SH-SY5Y (cell line): ENCODE measurements around the gene SAMD11.

Source experiments
- GATA2 ChIP-seq: IDR thresholded peaks from 2 replicates; pipeline ENCODE4 v1.6.1; 2011; ENCODE audit warnings: mild to moderate bottlenecking, low read depth, low read length
- GATA3 ChIP-seq: IDR thresholded peaks from 2 replicates; pipeline ENCODE4 v1.6.1; 2011; ENCODE audit warnings: low read depth, mild to moderate bottlenecking, low read length, moderate library complexity

DNA sequence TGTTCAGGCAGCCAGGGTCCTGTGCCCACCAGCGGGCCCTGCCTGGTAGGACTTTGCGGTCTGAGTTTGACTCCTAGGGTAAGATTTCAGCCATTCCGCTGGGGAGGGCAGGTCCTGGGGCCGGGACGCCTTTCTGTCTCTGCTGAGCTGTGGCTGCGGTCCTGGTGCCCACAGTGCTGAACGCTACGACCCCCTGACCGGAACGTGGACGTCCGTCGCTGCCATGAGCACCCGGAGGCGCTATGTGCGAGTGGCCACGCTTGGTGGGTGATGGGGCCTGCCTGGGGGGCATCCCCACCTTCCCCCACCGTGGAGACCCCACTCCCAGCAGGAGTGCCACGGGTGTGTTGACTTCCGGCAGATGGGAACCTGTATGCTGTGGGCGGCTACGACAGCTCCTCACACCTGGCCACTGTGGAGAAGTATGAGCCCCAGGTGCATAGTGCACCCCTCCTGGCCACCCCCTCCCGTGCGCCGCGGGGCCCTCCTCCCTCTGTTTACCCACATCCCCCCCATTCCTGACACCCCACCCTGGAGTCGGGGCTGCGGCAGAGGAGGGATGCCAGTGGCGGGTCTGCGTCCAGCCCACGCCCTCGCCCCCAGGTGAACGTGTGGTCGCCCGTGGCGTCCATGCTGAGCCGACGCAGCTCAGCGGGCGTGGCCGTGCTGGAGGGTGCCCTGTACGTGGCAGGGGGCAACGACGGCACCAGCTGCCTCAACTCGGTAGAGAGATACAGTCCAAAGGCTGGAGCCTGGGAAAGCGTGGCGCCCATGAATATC, 40.2 kb downstream of the SAMD11 start:
- TF ChIP-seq GATA2 (no peak), GATA3 (no peak)
